ENCODE data around the gene ADAMTS13.

ADAMTS13 gene

DNA sequence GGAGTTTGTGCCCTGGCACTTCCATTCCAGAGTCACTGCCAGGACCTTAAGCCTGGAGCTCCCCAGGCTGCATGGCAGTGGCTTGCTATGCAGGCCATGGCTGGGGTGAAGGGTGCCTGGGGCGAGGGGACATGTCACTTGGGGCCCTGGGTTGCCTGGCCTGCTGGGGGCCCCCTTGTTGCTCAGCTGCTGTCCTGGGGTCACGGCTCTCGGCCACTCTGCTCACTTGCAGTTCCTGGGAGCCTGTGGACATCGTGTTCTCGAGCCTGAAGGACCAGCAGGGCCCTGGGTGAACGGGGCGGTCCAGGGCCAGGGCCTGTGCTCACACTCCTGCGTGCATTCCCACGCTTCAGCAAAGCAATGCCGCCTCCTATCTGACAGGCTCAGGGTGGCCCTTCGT lies 71.3 kb downstream of the ADAMTS13 start:
- DNase-seq: no peak

DNA sequence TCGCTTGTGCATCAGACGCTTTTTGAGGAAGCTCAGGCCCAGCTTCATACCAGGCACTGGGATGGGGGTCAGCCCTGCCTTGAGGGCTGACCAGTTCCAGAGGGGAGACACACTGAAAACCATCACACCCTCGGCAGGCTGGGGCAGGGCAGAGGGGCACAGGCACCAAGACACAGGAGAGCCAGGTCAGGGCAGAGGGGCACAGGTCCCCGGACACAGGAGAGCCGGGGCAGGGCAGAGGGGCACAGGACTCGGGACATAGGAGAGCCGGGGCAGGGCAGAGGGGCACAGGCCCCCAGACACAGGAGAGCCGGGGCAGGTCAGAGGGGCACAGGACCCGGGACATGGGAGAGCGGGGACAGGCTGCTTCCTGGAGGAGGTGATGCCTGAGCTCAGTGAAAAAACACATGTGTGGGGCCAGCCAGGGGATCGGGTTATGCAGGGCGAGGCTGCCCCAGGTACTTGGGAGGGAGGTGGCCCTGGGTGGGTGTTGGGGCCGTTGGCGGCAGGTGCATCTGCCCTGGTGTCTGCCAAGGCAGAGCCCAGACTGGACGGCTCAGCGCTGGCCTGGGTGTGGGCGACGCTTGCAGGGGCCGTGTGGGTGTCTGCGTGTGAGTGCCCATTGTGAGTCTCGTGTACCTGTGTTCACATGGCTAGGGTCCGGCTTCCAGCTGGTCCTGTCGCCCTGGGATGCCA lies 71.8 kb downstream of the ADAMTS13 start:
- no peak for DNase-seq

DNA sequence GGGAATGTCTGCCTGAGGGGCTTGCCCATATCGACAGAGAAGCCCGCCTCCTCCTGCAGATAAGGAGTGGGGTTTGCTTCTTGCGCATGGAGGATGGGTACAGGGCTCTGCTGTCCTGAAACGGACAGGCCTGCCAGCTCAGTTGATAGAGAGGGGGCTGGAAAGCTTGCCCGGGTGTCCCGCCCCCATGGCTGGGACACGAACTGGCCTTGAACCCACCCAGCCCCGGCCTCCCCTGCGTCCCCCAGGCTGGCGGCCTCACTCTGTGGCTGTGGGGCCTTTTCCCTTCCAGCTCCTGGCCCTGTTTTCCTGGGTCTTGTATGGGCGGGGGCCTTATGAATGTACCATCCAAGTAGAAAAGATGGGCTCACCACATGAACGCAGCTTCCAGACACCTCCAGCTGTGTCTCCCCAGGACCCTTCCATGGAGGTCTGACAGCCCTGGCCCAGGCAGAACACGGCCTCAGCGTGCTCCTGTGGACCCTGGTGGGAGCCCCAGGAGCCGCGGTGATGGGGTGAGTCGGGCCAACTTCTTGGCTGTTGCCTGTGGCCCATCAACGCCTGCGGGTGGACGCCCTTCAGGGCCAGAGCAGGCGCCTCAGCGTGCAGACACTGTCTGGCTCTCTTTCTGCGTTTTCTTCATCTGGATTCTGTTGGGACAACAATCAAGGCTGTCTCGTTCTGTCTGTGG lies 72.6 kb downstream of the ADAMTS13 start:
- no peak for DNase-seq

DNA sequence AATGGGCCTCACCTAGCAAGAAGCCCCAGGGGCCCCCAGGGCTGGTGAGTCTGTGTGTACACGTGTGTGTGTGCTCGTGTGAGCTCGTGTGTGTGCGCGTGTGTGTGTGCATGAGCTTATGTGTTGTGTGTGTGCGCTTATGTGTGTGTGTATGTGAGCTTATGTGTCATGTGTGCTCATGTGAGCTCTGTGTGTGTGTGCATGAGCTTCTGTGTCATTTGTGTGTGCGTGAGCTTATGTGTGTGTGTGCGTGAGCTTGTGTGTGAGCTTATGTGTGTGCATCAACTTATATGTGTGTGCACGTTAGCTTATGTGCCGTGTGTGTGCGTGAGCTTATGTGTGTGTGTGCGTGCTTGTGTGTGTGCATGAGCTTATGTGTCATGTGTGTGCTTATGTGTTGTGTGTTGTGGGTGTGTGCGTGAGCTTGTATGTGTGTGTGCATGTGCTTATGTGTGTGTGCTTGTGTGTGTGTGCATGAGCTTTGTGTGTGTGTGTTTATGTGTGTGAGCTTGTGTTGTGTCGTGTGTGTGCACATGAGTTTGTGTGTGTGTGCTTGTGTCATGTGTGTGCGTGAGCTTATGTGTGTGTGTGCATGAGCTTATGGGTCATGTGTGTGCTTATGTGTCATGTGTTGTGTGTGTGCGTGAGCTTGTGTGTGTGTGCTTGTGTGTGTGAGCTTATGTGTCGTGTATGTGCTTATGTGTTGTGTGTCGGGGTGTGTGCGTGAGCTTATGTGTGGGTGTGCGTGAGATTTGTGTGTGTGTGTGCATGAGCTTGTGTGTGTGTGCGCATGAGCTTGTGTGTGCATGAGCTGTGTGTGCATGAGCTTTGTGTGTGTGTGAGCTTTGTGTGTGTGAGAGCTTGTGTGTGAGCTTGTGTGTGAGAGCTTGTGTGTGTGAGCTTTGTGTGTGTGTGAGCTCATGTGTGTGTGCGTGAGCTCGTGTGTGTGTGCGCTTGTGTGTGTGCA lies 73.4 kb downstream of the ADAMTS13 start:
- DNase-seq: no peak

DNA sequence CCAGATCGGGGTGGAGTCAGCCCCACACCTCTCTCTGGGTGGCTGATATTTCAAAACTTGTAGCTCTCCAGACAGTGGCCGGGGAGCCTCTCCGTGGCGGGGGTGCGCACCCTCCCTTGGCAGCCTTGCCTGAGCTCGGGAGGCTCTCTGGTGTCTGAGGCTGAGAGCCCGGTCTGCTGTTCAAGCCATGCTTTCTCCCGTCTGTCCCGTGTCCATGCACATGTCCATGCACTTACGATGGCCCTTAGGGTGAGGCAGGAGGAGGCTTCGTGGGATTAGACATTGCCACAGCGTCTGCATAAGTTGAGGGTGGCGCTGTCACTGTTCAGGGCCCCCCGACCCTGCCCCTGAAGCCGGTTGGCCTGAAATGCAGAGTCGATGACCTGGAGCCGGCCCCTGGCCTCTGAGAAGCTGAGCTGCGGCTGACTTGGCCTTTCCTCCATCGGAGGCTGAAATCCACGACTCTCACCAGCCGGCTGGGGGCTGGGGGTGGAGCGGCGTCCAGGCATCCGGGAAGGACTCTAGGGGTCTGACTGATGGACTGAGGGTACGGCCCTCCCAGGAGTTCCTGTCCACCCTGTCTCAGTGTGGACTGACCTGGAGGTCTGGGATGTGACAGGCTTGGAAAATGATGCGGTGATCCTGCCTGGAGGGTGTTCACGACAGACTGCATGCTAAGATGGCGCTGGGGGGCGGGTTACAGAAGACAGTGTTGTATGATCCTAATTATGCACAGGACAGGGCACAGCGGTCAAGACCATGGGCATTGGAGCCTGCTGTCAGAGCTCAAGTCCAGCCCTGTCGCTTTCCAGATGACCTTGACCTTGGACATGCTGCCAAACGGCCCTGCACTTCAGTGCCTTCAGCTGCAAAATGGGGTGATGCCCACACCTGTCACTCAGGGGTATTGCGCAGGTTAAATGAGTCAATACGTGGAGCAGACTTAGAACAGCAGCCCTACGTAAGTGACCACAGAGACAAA lies 75.0 kb downstream of the ADAMTS13 start:
- DNase-seq: no peak

DNA sequence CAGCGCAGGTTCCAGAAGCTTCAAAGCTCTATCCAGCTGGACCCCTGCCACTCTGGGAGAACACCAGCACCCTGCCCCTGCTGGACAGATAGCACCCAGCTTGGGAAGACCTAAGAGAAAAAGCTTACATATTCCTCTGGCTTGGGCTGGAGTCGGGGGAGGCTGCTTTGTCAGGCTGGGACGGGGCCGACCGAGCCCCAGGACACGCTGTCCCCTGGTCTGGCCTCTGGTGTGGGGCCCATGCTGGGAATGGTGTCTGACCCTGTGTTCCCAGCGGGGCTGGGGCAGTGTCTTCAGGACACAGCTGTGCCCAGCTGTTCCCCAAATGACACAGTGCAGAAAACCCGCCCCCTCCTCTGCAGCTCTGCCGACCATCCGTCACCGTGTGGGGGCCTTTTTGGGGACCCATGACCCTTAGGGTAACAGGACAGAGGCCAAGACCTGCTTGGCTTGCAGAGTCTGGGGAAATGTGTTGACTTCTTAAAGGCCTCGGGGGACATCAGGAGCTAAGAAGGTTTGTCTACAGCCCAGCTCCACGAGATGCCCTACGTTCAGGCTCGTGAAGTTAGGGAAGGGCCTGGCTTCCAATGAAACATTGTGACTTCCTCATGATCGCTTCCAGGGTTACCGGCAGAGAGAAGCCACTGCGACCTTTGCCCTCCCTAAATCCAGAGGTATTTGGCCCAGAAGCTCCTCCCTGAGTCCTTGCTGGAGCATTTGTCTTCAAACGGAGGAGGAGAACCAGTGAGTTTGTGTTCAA lies 77.1 kb downstream of the ADAMTS13 start:
- no peak for DNase-seq

DNA sequence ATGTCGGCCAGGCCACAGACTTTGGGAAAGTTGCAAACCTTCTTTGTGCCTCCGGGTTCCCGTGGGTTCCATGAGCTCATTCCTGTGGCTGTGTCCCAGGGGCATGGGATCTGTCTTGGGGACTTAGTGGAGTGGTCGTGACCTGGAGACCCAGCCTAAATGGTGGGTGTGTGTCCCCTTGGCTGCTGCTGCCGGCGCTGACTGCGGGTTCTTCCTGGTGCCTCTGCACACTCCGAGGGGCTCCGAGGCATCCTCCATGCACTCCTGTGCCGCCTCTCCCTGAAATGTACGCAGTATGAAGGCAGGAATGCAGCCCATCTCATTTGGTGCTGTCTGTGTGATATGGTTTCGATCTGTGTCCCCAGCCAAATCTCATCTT lies 77.7 kb downstream of the ADAMTS13 start:
- DNase-seq: no peak

DNA sequence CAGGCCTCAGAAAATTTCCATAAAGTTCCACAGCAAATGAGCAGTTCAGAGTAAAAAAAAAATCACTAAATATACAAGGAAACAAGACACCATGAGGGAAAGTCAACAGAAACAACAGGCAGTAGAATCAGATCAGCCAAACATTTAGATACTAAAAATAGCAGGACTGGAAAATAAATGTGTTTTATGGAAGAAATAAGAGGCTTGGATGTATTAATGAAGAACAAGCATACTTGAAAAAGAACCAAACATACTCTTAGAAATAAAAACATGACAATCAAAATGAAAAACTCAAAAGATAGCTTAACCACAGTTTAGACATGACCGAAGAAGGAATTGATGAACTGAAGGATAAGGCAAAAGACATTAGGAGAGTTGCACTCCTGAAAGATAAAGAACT lies 79.9 kb downstream of the ADAMTS13 start:
- DNase-seq: no peak

DNA sequence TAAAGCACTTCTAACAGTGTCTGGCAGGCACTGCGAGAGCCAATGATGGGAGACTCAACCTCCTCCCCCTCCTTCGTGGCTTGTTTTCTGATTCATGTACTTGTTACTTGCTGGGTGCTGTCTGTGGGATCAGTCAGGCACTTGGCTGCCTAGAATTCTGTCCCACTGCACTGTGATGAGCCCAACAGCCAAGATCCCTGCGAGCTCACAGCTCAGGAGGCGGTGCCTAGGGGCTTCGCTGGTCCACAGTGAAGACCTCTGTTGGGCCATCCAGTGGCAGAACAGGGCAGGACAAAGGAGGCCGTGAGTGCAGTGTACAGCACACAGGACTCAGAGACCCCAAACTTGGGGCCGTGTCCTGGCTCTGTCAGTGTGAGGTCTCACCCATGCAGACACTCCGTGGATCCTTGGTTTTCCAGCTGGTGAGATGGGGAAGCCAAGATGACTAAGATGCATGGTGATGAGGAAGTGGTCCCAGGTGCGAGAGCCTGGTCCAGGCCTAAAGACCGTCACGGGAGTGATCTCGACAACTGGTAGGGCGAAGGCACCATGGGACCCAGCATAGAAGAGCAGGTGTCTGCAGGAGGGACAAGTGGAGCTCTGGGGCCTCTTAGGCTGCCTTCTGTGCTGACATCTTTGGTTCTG lies 83.1 kb downstream of the ADAMTS13 start:
- DNase-seq: no peak

DNA sequence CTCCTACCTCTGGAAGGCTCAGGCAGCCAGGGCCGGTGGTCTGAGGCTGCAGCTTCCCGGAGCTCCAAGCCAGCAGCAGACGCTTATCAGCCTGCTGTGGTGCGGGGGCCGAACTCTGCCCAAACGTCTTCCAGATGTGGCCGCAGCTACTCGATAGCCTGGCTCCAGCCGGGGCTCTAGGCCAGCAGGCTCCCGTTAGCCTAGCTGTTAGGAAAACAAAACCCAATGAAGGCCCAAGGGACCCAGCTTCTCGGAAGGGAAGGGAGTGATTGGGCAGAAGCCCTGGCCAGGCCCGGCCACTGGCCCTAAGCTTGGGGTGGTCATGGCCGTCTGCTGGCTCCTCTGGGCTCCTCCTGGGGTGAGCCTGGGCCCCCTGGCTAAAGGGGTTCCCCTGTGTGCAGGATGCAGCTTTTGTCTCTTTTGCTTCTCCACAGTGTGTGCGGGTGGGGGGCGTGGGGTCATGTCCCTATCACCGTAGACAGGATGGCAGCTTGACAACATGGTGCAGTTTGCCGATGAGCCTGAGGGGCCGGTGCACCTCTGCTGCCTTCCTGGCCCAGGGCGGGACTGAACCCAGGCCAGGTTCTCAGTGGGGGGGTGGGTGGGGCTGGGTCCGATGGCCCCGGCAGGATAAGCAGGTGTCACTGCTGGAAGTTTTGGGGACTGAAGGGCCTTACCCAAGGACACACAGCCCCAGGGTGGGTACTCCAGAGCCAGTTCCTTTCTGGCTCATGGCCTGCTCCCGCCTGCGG lies 83.9 kb downstream of the ADAMTS13 start:
- DNase-seq: no peak

DNA sequence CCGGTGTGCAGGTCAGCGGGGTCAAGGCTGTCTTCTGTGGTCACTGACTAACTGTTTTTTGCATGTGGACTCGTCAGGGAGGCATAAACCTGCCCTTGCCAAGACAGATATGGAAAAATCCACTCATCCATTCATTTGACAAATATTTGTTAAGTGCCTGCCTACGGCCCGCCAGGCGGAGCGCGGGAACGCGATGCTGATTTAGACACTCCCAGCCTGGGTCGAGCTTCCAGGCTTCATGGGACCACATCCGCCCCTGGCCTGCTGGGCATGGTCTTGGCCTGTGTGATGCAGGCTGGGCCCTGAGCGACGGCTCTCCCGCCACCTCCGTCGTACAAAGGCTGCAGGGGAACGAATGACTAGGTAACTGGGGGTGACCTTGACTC lies 84.5 kb downstream of the ADAMTS13 start:
- no peak for DNase-seq

DNA sequence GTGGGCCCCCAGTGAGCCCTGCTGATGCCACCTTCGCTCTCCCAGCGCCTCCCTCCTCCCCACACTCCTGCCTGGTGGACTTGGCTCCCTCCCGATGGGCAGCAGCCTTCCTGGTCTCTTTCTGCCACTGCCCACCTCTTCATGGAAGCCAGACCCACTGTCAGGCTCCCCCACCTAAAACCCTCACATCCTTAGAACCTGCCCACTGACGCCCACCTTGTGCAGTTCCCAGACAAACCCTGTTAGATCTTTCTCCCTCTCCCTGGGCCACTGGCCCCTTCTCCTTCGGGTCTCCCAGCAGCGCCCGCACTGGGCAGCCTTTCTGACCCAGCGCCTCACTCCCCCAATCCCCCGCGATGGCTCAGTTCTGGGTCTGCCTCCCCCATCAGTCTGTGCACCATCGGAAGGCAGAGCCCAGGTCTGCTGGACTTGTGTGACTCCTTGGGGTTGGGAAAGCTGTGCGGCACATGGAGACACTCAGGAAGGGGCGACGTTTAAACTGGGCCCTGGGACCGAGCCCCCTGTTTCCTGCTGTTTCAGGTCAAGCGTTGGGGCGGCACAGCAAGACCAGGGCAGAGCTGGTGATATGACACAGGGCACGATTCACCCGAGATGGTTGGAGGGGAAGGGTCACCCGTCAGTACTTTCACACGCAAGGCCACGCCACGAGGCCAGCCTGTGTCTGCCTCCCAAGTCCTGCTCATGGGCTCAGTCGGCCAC lies 85.2 kb downstream of the ADAMTS13 start:
- no peak for DNase-seq

DNA sequence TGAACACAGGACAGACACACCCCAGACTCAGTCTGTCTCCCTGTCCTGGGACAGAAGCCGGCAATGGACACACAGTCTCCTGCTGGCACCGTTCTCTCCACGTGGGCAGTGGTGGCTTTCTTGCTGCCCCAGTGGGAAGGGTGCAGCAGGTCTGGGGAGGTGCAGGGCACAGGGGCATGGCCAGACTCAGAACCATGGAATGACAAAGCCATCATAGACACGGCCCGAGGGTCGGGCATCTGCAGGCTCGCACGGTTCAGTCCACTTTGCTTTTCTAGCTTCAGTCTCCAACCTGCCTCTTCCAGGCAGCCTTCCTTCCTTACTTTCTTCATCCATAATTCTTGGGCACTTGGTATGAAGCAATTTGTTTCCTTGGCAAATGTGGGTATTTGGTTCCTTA lies 85.9 kb downstream of the ADAMTS13 start:
- no peak for DNase-seq
